Endothelial cell of umbilical vein (primary cell): Measurements from ENCODE around the gene MMD. TPM values are rescaled to one million over a fixed set of nuclear protein-coding genes. Genes with fewer than 3 reads are reported as not detected.

ENCODE experiments used
- BruUV-seq: library from RNA; stranded (reverse); fragments of 400-500 nt; replicated peaks from 2 replicates; lab custom pipeline; 2021; lab: Mats Ljungman, UMichigan
- CTCF ChIA-PET: fragments of 300-600, 350-600 bp; sonication (Branson Sonifier 250); formaldehyde crosslinking; loops from one replicate; lab custom pipeline; 2021; ENCODE audit warnings: antibody characterized with exemption, inconsistent platforms; lab: Charles Lee
- POLR2A ChIA-PET: fragments of 300-600, 350-600 bp; sonication (Branson Sonifier 250); formaldehyde crosslinking; loops from one replicate; lab custom pipeline; 2021; ENCODE audit warnings: antibody characterized with exemption, inconsistent platforms; lab: Charles Lee
- DNase-seq: peaks from one replicate; pipeline ENCODE4 v3.0.0-alpha.2; 2011; ENCODE audit warnings: low read depth, low spot score
- FAIRE-seq: peaks from 2 replicates; lab custom pipeline; 2011; peaks lifted over from hg19 to GRCh38; lab: Jason Lieb, UNC
- H2AFZ ChIP-seq: 2 replicates; pipeline ENCODE4 v1.6.0; 2012; ENCODE audit warnings: low read depth, low read length, control low read depth, inconsistent platforms
- H3K27ac ChIP-seq: 2 replicates; pipeline ENCODE4 v1.5.1; 2011; ENCODE audit warnings: low read depth, mild to moderate bottlenecking, control low read depth, low read length, moderate library complexity; ENCODE audit not compliant: insufficient read depth
- H3K27me3 ChIP-seq, 2 experiments: 2 replicates each; pipeline versions ENCODE4 v1.6.0 to v1.6.1; 2011; ENCODE audit warnings: low read length in 2 of 2, mixed read lengths in 1 of 2; ENCODE audit not compliant: control insufficient read depth in 2 of 2, insufficient read depth in 2 of 2
- H3K36me3 ChIP-seq, 2 experiments: 2 replicates in 1 of 2; 3 replicates in 1 of 2; pipeline ENCODE4 v1.5.1; 2011; ENCODE audit warnings: low read length in 2 of 2, mild to moderate bottlenecking in 1 of 2, moderate library complexity in 1 of 2; ENCODE audit not compliant: control insufficient read depth in 2 of 2, insufficient read depth in 2 of 2; ENCODE audit errors: extremely low read depth in 1 of 2
- H3K4me1 ChIP-seq: 3 replicates; pipeline ENCODE4 v1.5.1; 2011; ENCODE audit warnings: mild to moderate bottlenecking, low read length; ENCODE audit not compliant: control insufficient read depth, insufficient read depth; ENCODE audit errors: extremely low read depth
- H3K4me2 ChIP-seq: 2 replicates; pipeline ENCODE4 v1.6.1; 2011; ENCODE audit warnings: low read length, control low read depth, mixed read lengths; ENCODE audit not compliant: insufficient read depth
- H3K4me3 ChIP-seq, 3 experiments: fragments of 200-600 bp in 1 of 3; sonication (generic), shearing (Covaris generic) in 1 of 3; replicated peaks in 1 of 3; 2 replicates each; pipeline ENCODE4 v1.5.1; 2011 to 2016; ENCODE audit warnings: control low read depth in 3 of 3, low read length in 3 of 3, mild to moderate bottlenecking in 2 of 3, inconsistent platforms in 1 of 3, low read depth in 1 of 3, moderate library complexity in 1 of 3; ENCODE audit not compliant: insufficient read depth in 1 of 3
- H3K79me2 ChIP-seq: 2 replicates; pipeline ENCODE4 v1.6.0; 2012; ENCODE audit warnings: low read length, inconsistent platforms; ENCODE audit not compliant: control insufficient read depth, insufficient read depth
- H3K9ac ChIP-seq: replicated peaks from 2 replicates; pipeline ENCODE3; 2011; ENCODE audit warnings: low read length, control low read depth; ENCODE audit not compliant: insufficient read depth; ENCODE audit errors: extremely low read depth
- H3K9me1 ChIP-seq: replicated peaks from 3 replicates; pipeline ENCODE4 v1.6.0; 2011; ENCODE audit warnings: mild to moderate bottlenecking, low read length; ENCODE audit not compliant: control insufficient read depth, insufficient read depth; ENCODE audit errors: extremely low read depth
- H3K9me3 ChIP-seq: replicated peaks from 2 replicates; pipeline ENCODE4 v1.5.1; 2012; ENCODE audit warnings: low read length, inconsistent platforms; ENCODE audit not compliant: control insufficient read depth, insufficient read depth
- H4K20me1 ChIP-seq: replicated peaks from 2 replicates; pipeline ENCODE3; 2011; ENCODE audit warnings: mild to moderate bottlenecking, low read length; ENCODE audit not compliant: control insufficient read depth, insufficient read depth; ENCODE audit errors: extremely low read depth
- CTCF ChIP-seq, 2 donors: IDR thresholded peaks; 1 replicate in 1 of 2; 2 replicates in 1 of 2; pipeline ENCODE4 v1.5.1; 2011; ENCODE audit warnings: low read length in 2 of 2, mild to moderate bottlenecking in 2 of 2, moderate library complexity in 2 of 2, control low read depth in 1 of 2, inconsistent platforms in 1 of 2, low read depth in 1 of 2; ENCODE audit not compliant: insufficient read depth in 1 of 2; ENCODE audit errors: extremely low read depth in 1 of 2
- EZH2 ChIP-seq: IDR thresholded peaks from 2 replicates; pipeline ENCODE4 v1.6.1; 2012; ENCODE audit warnings: borderline replicate concordance, low read depth, mild to moderate bottlenecking, moderate library complexity, low read length, inconsistent platforms; ENCODE audit not compliant: severe bottlenecking
- FOS ChIP-seq: IDR thresholded peaks from 2 replicates; pipeline ENCODE4 v1.6.1; 2011; ENCODE audit warnings: mild to moderate bottlenecking, low read length, moderate library complexity, borderline replicate concordance; ENCODE audit not compliant: insufficient read depth
- GATA2 ChIP-seq: IDR thresholded peaks from 2 replicates; pipeline ENCODE4 v1.7.0; 2011; ENCODE audit warnings: low read depth, mild to moderate bottlenecking, moderate library complexity, mixed read lengths, low read length; ENCODE audit not compliant: insufficient read length, insufficient read depth
- JUN ChIP-seq: IDR thresholded peaks from 2 replicates; pipeline ENCODE4 v1.6.1; 2011; ENCODE audit warnings: borderline replicate concordance, low read depth; ENCODE audit not compliant: insufficient read length, insufficient read depth
- MAX ChIP-seq: IDR thresholded peaks from 2 replicates; pipeline ENCODE4 v1.6.1; 2011; ENCODE audit not compliant: insufficient read depth, insufficient read length
- MYC ChIP-seq: IDR thresholded peaks from one replicate; pipeline ENCODE4 v1.6.1; 2011; ENCODE audit warnings: mild to moderate bottlenecking, low read depth, low read length
- POLR2A ChIP-seq: IDR thresholded peaks from 2 replicates; pipeline ENCODE4 v1.6.1; 2012; ENCODE audit warnings: low read depth, mild to moderate bottlenecking, control low read depth, low read length
- POLR2AphosphoS5 ChIP-seq: IDR thresholded peaks from 2 replicates; pipeline ENCODE4 v1.6.1; 2012; ENCODE audit warnings: low read depth, mild to moderate bottlenecking, control low read depth, low read length, moderate library complexity; ENCODE audit not compliant: insufficient read depth
- dilution Hi-C: fragments of 300-500 bp; cut with MboI; formaldehyde crosslinking; loops from one replicate; pipeline ENCODE4 v1.15.0; 2019; ENCODE audit warnings: low sequenced_read_pairs; ENCODE audit not compliant: extremely low pct_ligation_motif_present
- intact Hi-C: fragments of 100-400 bp; cut with micrococcal nuclease; formaldehyde crosslinking; loops from one replicate; pipeline ENCODE4 v1.10.0; 2022
- polyA plus RNA-seq, 4 experiments: library from polyadenylated mRNA; depleted of rRNA in 3 of 4; stranded (reverse) in 3 of 4; unstranded in 1 of 4; fragments of >200 nt; gene quantifications; 2 replicates each; pipeline versions ENCODE4 v1.2.1 to v1.2.3, GENCODE V29; 2011 to 2012; ENCODE audit warnings: missing spikeins in 1 of 4
- total RNA-seq: library from RNA; stranded (reverse); gene quantifications from 2 replicates; pipeline ENCODE4 v1.2.3, GENCODE V29; 2021

MMD gene
- total and polyA plus RNA-seq, 2 donors (not counting 3 experiments of a cell fraction or from before 2014, with no cell fraction given) = 5.6 to 9.3 TPM

GRCh38 chr17:55388842-55389241 lies 32.8 kb downstream of the MMD start:
- dilution Hi-C loops (no loop called here), intact Hi-C loops (no loop called here)
- Histone ChIP-seq H3K4me1 (no peaks in the 10 kb centered on the region), H3K9me3 (no peaks in the 10 kb centered on the region), H3K9me1 (no peaks in the 10 kb centered on the region), H3K27me3 (no peaks in the 10 kb centered on the region), H2AFZ (no peak overlapping the region), H3K9ac (no peak overlapping the region), H3K27ac (no peak overlapping the region), H3K79me2 (no peaks in the 10 kb centered on the region), H4K20me1 (no peaks in the 10 kb centered on the region), H3K36me3 (no peaks in the 10 kb centered on the region), H3K4me3 (no peak overlapping the region), H3K4me2 (no peak overlapping the region)
- no peak for DNase-seq
- ChIA-PET CTCF (interaction anchor here (1.1 kb wide), 1 partner anchor 32 kb away, joined by 3 read pairs; no protein-coding TSS in a partner anchor), POLR2A (no interaction called here)
- no peak for FAIRE-seq
- no TSS peak for BruUV-seq
- no peak for TF ChIP-seq CTCF (IDR thresholded peaks at IDR 0.05; ENCODE audit: extremely low read depth in 1 of 2, insufficient read depth in 1 of 2, low read depth in 1 of 2, low read length in 2 of 2)
- no peak for TF ChIP-seq POLR2A
- TF ChIP-seq POLR2AphosphoS5 = no peak
- no peak for TF ChIP-seq MAX
- no peak for TF ChIP-seq EZH2

GRCh38 chr17:55386796-55387332 lies 34.8 kb downstream of the MMD start:
- Histone ChIP-seq H3K4me1 (no peaks in the 10 kb centered on the region), H3K79me2 (no peaks in the 10 kb centered on the region), H3K36me3 (no peaks in the 10 kb centered on the region), H2AFZ (no peak overlapping the region), H3K27ac (no peak overlapping the region), H4K20me1 (no peaks in the 10 kb centered on the region), H3K9me3 (no peaks in the 10 kb centered on the region), H3K9me1 (no peaks in the 10 kb centered on the region), H3K27me3 (no peaks in the 10 kb centered on the region), H3K9ac (no peak overlapping the region), H3K4me2 (no peak overlapping the region), H3K4me3 (no peak overlapping the region)
- TF ChIP-seq CTCF (IDR thresholded peaks at IDR 0.05; ENCODE audit: extremely low read depth in 1 of 2, insufficient read depth in 1 of 2, low read depth in 1 of 2, low read length in 2 of 2) (no peak), MYC (no peak), EZH2 (no peak), POLR2AphosphoS5 (no peak), JUN (no peak), MAX (no peak), POLR2A (no peak), FOS (no peak), GATA2 (no peak)
- dilution Hi-C loops = no loop called here
- DNase-seq (no peak), FAIRE-seq (no peak)
- BruUV-seq = no TSS peak
- intact Hi-C loops = no loop called here
- POLR2A ChIA-PET = no interaction called here
- CTCF ChIA-PET = no interaction called here
